Peyer's patch (tissue), 4 donors: ENCODE data around the gene RASAL2.

Experiments
- CTCF ChIP-seq, 6 experiments: fragments of 450-650 bp in 4 of 6; fragments of 200-600 bp in 2 of 6; sonication (generic) in 1 of 6; IDR thresholded peaks; one replicate each; pipeline ENCODE4 v1.5.1; 2017 to 2019; ENCODE audit warnings: antibody characterized with exemption in 6 of 6, mild to moderate bottlenecking in 3 of 6, moderate library complexity in 1 of 6
- POLR2A ChIP-seq, 2 donors: fragments of 450-650 bp; IDR thresholded peaks; one replicate each; pipeline ENCODE4 v1.5.1; 2017; ENCODE audit warnings: antibody characterized with exemption in 2 of 2, mild to moderate bottlenecking in 2 of 2, moderate library complexity in 2 of 2

GRCh38 chr1:178232949-178233348, 139.0 kb downstream of the RASAL2 start:
- TF ChIP-seq CTCF (IDR thresholded peaks at IDR 0.05) (no peak), POLR2A (IDR thresholded peaks at IDR 0.05) (no peak)
